Neutrophil (primary cell): ENCODE results near the gene MAP2K5.

Source experiments
- H3K27ac ChIP-seq: fragments of 200-600 bp; sonication (generic); 2 replicates; pipeline ENCODE4 v1.5.1; 2016; ENCODE audit warnings: mild to moderate bottlenecking, moderate library complexity
- H3K27me3 ChIP-seq: fragments of 200-600 bp; sonication (generic); 2 replicates; pipeline ENCODE4 v1.6.0; 2016; ENCODE audit warnings: mild to moderate bottlenecking
- H3K36me3 ChIP-seq: fragments of 200-600 bp; sonication (generic); 2 replicates; pipeline ENCODE4 v1.5.1; 2017
- H3K4me1 ChIP-seq, 2 experiments: fragments of 200-600 bp in 1 of 2; sonication (generic) in 1 of 2; 1 replicate in 1 of 2; 2 replicates in 1 of 2; pipeline versions ENCODE4 v1.5.1 to v1.6.1; 2013 to 2016; ENCODE audit warnings: low read depth in 1 of 2, low read length in 1 of 2, mild to moderate bottlenecking in 1 of 2, moderate library complexity in 1 of 2; ENCODE audit not compliant: control insufficient read depth in 1 of 2, insufficient read depth in 1 of 2
- H3K4me3 ChIP-seq, 2 experiments: fragments of 200-600 bp in 1 of 2; sonication (generic) in 1 of 2; 1 replicate in 1 of 2; 2 replicates in 1 of 2; pipeline ENCODE4 v1.5.1; 2013 to 2016; ENCODE audit warnings: low read depth in 1 of 2, low read length in 1 of 2, mild to moderate bottlenecking in 1 of 2, moderate library complexity in 1 of 2
- H3K9me3 ChIP-seq: fragments of 200-600 bp; sonication (generic); 2 replicates; pipeline ENCODE4 v1.5.1; 2016
- TF ChIP-seq, protein P1 (sequence below): fragments of 200-600 bp; sonication (generic); IDR thresholded peaks from 2 replicates; pipeline ENCODE4 v1.5.1; 2016; ENCODE audit warnings: antibody characterized with exemption

The MAP2K5 gene

DNA sequence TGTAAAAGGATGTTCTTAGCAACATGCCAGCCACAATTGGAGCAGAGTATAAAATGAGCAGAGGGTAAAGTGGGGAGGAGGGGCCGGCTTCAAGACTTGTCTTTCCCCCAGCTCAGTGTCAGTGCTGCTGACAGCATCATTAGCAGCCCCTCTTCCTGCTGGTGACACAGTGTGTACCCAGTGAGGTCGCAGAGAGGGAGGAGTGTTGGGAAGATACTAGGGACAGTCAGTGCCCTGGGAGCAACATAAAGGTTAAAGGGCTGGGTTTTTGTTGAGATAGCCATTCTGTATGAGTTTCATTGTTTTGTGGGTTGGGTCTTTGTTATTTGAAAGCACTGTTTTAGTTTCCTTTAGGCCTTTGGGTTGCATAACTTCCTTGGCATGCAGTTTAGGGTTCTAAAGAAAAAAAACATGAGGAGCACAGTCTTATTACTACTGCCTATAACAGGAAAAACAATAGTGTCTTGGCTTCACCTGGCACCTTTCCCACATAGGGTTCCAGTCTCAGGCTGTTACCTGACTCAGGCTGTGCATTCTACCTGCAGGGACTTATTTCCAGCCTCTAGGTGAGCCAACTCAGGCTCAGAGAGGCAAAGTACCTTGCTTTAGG, 188.7 kb downstream of the MAP2K5 start:
- Histone ChIP-seq H3K36me3 (no peaks in the 10 kb centered on the region), H3K27ac (no peak overlapping the region), H3K27me3 (no peaks in the 10 kb centered on the region), H3K4me3 (no peak overlapping the region), H3K4me1 (no peaks in the 10 kb centered on the region), H3K9me3 (no peaks in the 10 kb centered on the region)
- TF ChIP-seq, protein P1, sequence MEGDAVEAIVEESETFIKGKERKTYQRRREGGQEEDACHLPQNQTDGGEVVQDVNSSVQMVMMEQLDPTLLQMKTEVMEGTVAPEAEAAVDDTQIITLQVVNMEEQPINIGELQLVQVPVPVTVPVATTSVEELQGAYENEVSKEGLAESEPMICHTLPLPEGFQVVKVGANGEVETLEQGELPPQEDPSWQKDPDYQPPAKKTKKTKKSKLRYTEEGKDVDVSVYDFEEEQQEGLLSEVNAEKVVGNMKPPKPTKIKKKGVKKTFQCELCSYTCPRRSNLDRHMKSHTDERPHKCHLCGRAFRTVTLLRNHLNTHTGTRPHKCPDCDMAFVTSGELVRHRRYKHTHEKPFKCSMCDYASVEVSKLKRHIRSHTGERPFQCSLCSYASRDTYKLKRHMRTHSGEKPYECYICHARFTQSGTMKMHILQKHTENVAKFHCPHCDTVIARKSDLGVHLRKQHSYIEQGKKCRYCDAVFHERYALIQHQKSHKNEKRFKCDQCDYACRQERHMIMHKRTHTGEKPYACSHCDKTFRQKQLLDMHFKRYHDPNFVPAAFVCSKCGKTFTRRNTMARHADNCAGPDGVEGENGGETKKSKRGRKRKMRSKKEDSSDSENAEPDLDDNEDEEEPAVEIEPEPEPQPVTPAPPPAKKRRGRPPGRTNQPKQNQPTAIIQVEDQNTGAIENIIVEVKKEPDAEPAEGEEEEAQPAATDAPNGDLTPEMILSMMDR, result no peak

DNA sequence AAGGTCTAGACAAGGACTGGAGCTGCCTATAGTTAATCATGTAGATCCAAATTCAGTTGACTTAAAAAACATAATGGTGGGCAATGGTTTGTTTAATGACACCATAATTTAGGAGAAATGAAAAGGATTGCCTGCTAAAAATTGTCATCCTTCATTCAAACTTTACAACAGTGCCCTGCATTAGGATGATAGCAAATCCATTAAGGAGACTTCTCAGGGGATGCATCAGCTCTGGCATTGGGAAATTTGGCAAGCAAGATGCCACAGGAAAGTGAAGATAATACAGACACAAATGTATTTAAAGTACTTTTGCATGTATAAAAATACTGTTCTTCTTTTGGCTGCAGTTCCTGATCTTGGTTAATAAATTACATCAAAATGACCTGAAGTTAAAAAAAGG, 189.7 kb downstream of the MAP2K5 start:
- Histone ChIP-seq H3K9me3 (no peaks in the 10 kb centered on the region), H3K4me1 (no peaks in the 10 kb centered on the region), H3K4me3 (no peak overlapping the region), H3K27ac (no peak overlapping the region), H3K36me3 (no peaks in the 10 kb centered on the region), H3K27me3 (no peaks in the 10 kb centered on the region)
- TF ChIP-seq, protein P1, result no peak

DNA sequence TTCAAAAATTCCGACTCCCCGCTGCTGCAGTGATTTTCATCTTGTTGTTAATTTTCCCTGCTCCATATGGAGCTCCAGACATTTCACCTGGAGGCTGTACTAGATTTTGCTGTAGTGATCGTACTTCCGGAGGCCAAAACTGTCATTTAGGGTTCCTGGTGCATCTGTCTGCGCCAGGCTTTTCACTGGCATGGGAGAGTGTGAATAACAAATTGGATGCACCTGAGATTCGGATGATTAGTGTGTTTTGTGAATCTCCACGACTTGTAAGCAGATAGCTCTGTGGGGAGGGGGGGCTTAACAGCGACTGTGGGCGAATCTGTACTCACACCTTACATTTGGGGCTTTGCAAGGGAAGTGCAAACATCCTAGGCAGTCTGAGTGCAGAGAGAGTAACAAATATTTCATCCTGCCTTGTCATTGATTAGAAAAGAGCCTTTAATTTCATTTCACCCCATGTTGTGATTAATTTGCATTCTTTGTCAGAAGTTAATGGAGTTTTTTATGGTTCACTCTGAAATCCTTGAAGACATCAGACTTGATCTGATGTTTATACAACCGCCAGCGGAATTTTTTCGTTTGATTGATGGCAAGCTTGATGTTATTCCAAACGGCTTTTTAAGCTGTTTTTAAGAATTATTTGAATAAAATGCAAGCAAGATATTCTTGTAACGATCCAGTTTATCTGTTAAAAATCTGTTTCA, 190.3 kb downstream of the MAP2K5 start:
- Histone ChIP-seq H3K27me3 (no peaks in the 10 kb centered on the region), H3K36me3 (no peaks in the 10 kb centered on the region), H3K27ac (no peak overlapping the region), H3K9me3 (no peaks in the 10 kb centered on the region), H3K4me1 (no peaks in the 10 kb centered on the region), H3K4me3 (no peak overlapping the region)
- TF ChIP-seq, protein P1, result no peak

DNA sequence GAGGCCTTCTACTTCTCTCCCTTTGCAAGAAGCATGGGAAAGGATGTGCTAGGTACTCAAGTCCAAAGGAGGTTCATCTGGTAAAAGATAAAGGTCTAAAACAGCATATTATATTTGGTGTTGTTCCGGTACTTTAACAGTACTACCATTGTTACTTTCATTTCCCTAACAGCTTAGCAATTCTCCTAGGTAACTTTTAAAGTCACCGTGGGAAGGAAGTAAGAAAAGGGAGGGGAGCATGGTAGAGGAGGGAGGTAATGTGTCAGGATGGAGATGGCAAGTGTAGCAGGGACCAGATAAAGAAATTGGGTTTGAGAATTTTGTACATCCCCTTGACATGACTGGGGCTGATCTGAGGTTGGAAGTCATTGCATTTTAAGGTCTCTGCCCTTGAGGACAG, 193.4 kb downstream of the MAP2K5 start:
- H3K4me3 ChIP-seq, result no peak overlapping the region
- no peaks in the 10 kb centered on the region for H3K36me3 ChIP-seq
- TF ChIP-seq, protein P1, result no peak
- H3K4me1 ChIP-seq, result no peaks in the 10 kb centered on the region
- H3K9me3 ChIP-seq, result no peaks in the 10 kb centered on the region
- no peaks in the 10 kb centered on the region for H3K27me3 ChIP-seq
- no peak overlapping the region for H3K27ac ChIP-seq

DNA sequence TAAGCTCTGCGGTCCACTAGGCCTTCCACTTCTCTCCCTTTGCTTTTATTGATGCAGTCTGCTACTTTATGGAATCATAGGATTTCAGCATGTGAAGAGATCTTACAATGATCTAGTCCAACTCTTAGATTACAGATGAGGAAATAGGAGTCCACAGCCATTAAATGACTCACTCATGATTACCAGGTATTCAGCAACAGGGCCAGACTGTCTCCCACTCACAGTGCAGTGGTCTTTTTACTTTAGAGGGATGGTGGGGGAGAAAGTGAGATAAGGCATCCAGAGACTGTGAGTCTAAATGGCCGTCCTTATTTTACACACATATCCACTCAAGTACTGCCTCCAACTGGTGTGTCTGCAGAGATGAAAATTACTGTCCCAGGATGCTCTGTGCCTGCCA, 194.3 kb downstream of the MAP2K5 start:
- H3K9me3 ChIP-seq, result no peaks in the 10 kb centered on the region
- H3K36me3 ChIP-seq, result no peaks in the 10 kb centered on the region
- TF ChIP-seq, protein P1, result no peak
- H3K27me3 ChIP-seq, result no peaks in the 10 kb centered on the region
- no peak overlapping the region for H3K27ac ChIP-seq
- H3K4me3 ChIP-seq, result no peak overlapping the region
- no peaks in the 10 kb centered on the region for H3K4me1 ChIP-seq
